Measurements from ENCODE around the gene SRC.

SRC gene

DNA sequence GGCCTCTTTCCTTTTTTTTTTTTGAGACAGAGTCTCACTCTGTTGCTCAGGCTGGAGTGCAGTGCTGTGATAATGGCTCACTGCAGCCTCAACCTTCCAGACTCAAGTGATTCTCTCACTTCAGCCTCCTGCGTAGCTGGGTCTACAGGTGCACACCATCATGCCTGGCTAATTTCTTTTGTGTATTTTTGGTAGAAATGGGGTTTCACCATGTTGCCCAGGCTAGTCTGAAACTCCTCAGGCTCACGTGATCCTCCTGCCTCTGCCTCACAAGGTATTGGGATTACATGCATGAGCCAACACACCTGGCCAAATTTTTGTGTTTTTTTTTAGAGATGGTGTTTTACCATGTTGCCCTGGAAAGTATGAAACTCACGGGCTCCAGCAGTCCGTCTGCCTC lies 29.3 kb downstream of the SRC start:
- H3K4me1 ChIP-seq (ENCODE audit: control insufficient read depth, insufficient read depth, low read length, poor library complexity, severe bottlenecking), result no peaks in the 10 kb centered on the region
- H3K27ac ChIP-seq (ENCODE audit: insufficient read depth, low read length, poor library complexity, severe bottlenecking), result no peak overlapping the region
- H3K9me3 ChIP-seq (ENCODE audit: control insufficient read depth, low read length), result no peaks in the 10 kb centered on the region
- no peak overlapping the region for H3K4me3 ChIP-seq (ENCODE audit: insufficient read depth, low read depth, low read length, poor library complexity, severe bottlenecking)
- H3K27me3 ChIP-seq (replicated peaks; ENCODE audit: control insufficient read depth, insufficient read depth, low read length, poor library complexity, severe bottlenecking), result no peaks in the 10 kb centered on the region
- DNase-seq, result no peak
- no peaks in the 10 kb centered on the region for H3K36me3 ChIP-seq (ENCODE audit: control insufficient read depth, insufficient read depth, low read length)

DNA sequence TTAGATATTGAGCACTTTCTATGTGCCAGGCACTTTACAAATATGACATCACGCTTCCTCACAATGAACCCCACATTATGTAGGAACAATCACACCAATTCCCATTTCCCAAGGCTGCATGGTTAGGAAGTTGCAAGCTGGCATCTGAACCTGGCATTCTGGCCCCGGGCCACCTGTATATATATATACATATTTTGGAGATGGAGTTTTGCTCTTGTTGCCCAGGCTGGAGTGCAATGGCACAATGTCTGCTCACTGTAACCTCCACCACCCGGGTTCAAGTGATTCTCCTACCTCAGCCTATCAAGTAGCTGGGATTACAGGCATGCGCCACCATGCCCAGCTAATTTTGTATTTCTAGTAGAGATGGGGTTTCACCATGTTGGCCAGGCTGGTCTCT lies 30.4 kb downstream of the SRC start:
- H3K9me3 ChIP-seq (ENCODE audit: control insufficient read depth, low read length), result no peaks in the 10 kb centered on the region
- no peak overlapping the region for H3K27ac ChIP-seq (ENCODE audit: insufficient read depth, low read length, poor library complexity, severe bottlenecking)
- no peak overlapping the region for H3K4me3 ChIP-seq (ENCODE audit: insufficient read depth, low read depth, low read length, poor library complexity, severe bottlenecking)
- DNase-seq, result no peak
- H3K4me1 ChIP-seq (ENCODE audit: control insufficient read depth, insufficient read depth, low read length, poor library complexity, severe bottlenecking), result no peaks in the 10 kb centered on the region
- H3K27me3 ChIP-seq (replicated peaks; ENCODE audit: control insufficient read depth, insufficient read depth, low read length, poor library complexity, severe bottlenecking), result no peaks in the 10 kb centered on the region
- H3K36me3 ChIP-seq (ENCODE audit: control insufficient read depth, insufficient read depth, low read length), result no peaks in the 10 kb centered on the region

DNA sequence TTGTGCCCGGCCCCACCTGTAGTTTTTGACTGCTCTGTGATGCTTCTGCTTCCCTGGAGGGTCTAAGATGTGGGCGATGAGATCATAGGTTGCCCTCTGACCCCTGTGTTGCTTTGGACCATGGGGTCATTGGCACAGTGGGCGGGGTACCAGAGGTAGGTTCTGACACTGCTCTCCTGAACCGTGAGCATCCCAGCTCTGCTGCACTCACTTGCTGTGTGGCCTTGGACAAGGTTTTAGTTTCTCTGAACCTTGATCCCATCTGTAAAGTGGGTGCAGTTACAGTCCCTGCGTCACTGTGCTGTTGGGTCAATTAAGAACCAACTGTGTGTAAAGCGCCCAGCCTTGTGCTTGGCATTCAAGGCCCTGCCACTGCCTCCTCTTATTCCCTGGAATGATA lies 30.9 kb downstream of the SRC start:
- H3K27ac ChIP-seq (ENCODE audit: insufficient read depth, low read length, poor library complexity, severe bottlenecking), result no peak overlapping the region
- no peaks in the 10 kb centered on the region for H3K9me3 ChIP-seq (ENCODE audit: control insufficient read depth, low read length)
- no peaks in the 10 kb centered on the region for H3K27me3 ChIP-seq (replicated peaks; ENCODE audit: control insufficient read depth, insufficient read depth, low read length, poor library complexity, severe bottlenecking)
- no peaks in the 10 kb centered on the region for H3K36me3 ChIP-seq (ENCODE audit: control insufficient read depth, insufficient read depth, low read length)
- no peak for DNase-seq
- H3K4me1 ChIP-seq (ENCODE audit: control insufficient read depth, insufficient read depth, low read length, poor library complexity, severe bottlenecking), result no peaks in the 10 kb centered on the region
- H3K4me3 ChIP-seq (ENCODE audit: insufficient read depth, low read depth, low read length, poor library complexity, severe bottlenecking), result no peak overlapping the region

DNA sequence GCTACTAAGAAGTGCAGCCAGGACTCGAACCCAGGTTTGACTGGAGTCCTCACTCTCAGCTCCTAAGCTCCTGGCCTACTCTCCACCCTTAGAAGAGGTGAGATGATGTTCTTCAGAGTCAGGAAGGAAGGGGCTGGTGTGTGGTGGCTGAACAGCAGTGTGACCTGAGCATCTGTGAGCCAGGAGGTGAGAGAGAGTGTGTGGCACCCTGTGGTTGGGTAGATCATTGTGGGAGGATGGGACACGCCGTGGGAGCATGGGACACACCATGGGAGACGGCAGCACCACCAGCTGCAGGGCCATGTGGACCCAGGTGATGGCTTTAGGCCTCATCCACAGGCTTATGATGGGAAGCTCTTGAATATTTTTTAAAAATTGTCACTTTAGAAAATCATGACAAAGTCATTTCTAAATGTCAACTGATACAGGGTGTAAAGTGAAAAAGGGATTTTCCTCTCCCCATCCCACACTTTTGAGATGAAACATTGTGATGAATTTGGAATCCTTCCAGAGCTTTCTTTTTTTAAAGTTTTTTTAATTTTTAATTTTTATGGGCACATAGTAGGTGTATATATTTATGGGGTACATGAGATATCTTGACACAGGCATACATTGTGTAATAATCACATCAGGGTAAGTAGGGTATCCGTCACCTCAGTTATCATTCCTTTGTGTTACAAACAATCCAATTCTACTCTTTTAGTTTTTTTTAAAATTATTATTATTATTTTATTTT lies 31.6 kb downstream of the SRC start:
- Histone ChIP-seq H3K9me3 (ENCODE audit: control insufficient read depth, low read length) (no peaks in the 10 kb centered on the region), H3K36me3 (ENCODE audit: control insufficient read depth, insufficient read depth, low read length) (no peaks in the 10 kb centered on the region), H3K27ac (ENCODE audit: insufficient read depth, low read length, poor library complexity, severe bottlenecking) (no peak overlapping the region), H3K4me3 (ENCODE audit: insufficient read depth, low read depth, low read length, poor library complexity, severe bottlenecking) (no peak overlapping the region), H3K27me3 (replicated peaks; ENCODE audit: control insufficient read depth, insufficient read depth, low read length, poor library complexity, severe bottlenecking) (no peaks in the 10 kb centered on the region), H3K4me1 (ENCODE audit: control insufficient read depth, insufficient read depth, low read length, poor library complexity, severe bottlenecking) (no peaks in the 10 kb centered on the region)
- DNase-seq, result no peak

DNA sequence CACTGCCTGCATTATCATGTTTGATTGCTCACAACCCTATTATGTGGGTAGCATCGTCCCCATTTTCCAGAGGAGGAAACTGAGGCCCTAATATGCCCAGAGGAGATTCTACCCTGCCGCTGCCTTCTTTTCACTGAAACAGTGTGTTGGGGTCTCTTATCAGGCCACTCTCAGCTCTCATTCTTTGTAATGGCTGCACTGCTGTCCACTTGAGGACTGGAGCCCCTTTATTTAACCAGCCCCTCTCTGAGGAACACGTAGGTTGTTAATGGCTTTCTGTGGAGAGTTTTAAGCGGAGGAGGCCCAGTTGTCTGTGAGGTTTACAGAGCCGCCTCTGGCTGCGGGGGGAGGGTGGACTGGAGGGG lies 32.5 kb downstream of the SRC start:
- Histone ChIP-seq H3K27me3 (replicated peaks; ENCODE audit: control insufficient read depth, insufficient read depth, low read length, poor library complexity, severe bottlenecking) (no peaks in the 10 kb centered on the region), H3K4me1 (ENCODE audit: control insufficient read depth, insufficient read depth, low read length, poor library complexity, severe bottlenecking) (no peaks in the 10 kb centered on the region), H3K9me3 (ENCODE audit: control insufficient read depth, low read length) (no peaks in the 10 kb centered on the region), H3K27ac (ENCODE audit: insufficient read depth, low read length, poor library complexity, severe bottlenecking) (no peak overlapping the region), H3K4me3 (ENCODE audit: insufficient read depth, low read depth, low read length, poor library complexity, severe bottlenecking) (no peak overlapping the region), H3K36me3 (ENCODE audit: control insufficient read depth, insufficient read depth, low read length) (no peaks in the 10 kb centered on the region)
- DNase-seq, result no peak

DNA sequence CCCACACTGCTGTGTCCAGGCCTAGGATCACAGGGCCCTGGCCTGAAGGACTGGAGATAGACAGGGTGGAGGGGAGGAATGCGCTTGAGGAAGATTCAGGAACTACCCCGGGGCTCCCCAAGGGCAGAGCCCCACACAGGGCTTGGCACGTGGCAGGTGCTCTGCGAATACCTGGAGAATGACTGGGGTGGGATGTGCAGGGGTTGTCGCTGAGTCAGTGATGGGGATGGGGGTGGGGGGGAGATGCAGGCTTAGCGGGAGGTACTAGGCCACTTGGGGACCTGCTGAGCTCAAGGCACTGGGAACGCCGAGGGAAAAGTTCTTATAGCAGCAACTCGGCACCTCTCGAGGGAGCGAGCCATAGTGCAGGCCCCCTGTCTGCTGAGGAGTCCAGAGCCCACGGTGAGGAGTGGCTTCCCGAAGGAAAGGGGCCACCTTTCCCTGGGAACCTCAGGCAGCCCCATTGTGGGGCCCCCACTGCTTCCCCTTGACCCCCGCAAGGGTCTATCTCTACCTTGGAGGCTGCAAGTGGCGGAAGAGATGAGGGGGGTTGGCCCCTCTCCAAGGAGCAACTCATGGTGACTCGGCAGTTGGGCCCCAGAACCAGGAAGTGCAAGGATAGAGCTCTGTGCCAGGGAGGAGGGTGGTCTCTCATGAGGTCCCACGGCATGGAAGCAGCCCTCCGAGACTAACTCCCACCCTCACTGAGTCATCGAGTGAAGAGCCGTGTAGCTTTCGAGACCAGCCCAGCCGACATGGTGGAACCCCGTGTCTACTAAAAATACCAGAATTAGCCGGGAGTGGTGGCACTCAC lies 33.1 kb downstream of the SRC start:
- H3K27ac ChIP-seq (ENCODE audit: insufficient read depth, low read length, poor library complexity, severe bottlenecking), result no peak overlapping the region

DNA sequence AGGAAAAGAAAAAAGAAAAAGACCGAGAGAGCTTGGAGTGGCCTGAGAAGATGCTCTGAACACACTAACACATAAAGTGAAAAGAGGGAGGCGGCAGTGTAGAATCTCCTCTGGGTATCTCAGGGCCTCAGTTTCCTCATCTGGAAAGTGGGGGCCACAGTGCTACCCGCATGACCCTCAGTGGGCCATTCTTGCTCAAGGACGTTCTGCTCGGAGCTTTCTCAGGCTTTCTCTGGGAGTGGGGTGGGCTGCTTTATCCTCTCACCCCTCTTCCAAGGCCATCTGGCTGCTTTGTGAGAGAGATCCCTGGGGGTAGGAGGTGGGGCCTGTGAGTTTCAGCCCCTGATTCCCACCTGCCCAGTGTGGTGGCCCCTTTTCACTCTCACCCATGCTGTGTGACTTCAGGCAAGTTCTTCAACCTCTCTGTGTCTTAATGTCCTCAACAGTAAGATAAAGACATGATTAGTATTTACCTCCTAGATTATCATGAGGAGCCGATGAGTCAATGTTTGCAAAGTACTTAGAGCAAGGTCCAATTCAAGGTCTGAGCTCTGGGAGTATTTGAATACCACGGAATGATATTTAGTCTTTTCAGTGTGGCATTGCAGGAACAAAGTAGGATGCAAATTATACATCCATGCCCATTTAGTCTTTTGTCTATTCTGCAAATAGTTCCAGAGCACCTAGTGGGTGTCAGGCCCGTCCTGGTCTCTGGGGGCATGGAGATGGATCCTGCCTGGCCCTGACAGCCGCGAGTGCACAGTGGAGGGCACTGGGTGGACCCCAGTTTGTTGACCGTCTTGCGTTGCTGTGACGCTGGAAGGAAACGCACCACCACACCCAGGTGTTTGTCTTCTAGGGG lies 34.3 kb downstream of the SRC start:
- Histone ChIP-seq H3K4me1 (ENCODE audit: control insufficient read depth, insufficient read depth, low read length, poor library complexity, severe bottlenecking) (peaks cover 5% of the 10 kb centered on the region), H3K27me3 (replicated peaks; ENCODE audit: control insufficient read depth, insufficient read depth, low read length, poor library complexity, severe bottlenecking) (no peaks in the 10 kb centered on the region), H3K4me3 (ENCODE audit: insufficient read depth, low read depth, low read length, poor library complexity, severe bottlenecking) (no peak overlapping the region), H3K36me3 (ENCODE audit: control insufficient read depth, insufficient read depth, low read length) (no peaks in the 10 kb centered on the region), H3K27ac (ENCODE audit: insufficient read depth, low read length, poor library complexity, severe bottlenecking) (no peak overlapping the region), H3K9me3 (ENCODE audit: control insufficient read depth, low read length) (no peaks in the 10 kb centered on the region)
- DNase-seq, result no peak

More for the DNA sequence above, 33.1 kb downstream of the SRC start:
- H3K4me3 ChIP-seq (ENCODE audit: insufficient read depth, low read depth, low read length, poor library complexity, severe bottlenecking), result no peak overlapping the region
- DNase-seq, result no peak
- H3K9me3 ChIP-seq (ENCODE audit: control insufficient read depth, low read length), result no peaks in the 10 kb centered on the region
- H3K27me3 ChIP-seq (replicated peaks; ENCODE audit: control insufficient read depth, insufficient read depth, low read length, poor library complexity, severe bottlenecking), result no peaks in the 10 kb centered on the region
- H3K36me3 ChIP-seq (ENCODE audit: control insufficient read depth, insufficient read depth, low read length), result no peaks in the 10 kb centered on the region
- H3K4me1 ChIP-seq (ENCODE audit: control insufficient read depth, insufficient read depth, low read length, poor library complexity, severe bottlenecking), result no peaks in the 10 kb centered on the region

DNA sequence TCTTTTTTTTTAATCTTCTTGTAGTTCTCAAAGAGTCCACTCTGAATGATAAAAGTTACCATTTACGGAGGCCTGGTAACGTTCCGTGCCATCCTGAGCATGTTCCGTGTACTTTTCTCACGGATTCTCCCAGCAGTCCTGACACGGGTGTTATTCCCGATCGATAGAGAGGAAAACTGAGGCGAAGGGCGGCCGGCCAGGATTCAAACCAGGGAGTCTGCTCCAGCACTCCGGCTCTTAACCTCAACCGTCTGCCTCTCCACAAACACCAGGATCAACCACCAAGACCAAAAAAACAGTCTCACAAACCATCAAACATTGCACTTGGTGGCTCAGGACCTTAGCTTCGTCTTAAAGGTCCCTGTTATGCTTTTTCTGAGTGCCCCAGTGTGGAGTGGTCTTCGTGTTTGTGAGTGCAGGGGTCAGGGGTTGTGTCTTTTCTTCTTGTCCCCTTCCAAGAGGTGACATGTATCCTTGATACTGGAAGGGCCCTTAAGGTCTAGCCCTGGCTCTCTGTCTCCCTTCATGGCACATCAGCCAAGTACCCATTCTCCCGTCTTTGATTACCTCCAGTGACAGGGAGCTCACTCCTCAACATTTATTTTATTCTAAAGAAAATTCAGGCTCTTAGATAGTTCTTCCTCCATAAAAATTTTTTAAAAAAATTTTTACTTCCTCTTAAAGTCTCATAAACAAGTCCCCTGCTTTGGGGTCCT lies 35.1 kb downstream of the SRC start:
- DNase-seq, result no peak
- H3K4me1 ChIP-seq (ENCODE audit: control insufficient read depth, insufficient read depth, low read length, poor library complexity, severe bottlenecking), result peaks cover 6% of the 10 kb centered on the region

DNA sequence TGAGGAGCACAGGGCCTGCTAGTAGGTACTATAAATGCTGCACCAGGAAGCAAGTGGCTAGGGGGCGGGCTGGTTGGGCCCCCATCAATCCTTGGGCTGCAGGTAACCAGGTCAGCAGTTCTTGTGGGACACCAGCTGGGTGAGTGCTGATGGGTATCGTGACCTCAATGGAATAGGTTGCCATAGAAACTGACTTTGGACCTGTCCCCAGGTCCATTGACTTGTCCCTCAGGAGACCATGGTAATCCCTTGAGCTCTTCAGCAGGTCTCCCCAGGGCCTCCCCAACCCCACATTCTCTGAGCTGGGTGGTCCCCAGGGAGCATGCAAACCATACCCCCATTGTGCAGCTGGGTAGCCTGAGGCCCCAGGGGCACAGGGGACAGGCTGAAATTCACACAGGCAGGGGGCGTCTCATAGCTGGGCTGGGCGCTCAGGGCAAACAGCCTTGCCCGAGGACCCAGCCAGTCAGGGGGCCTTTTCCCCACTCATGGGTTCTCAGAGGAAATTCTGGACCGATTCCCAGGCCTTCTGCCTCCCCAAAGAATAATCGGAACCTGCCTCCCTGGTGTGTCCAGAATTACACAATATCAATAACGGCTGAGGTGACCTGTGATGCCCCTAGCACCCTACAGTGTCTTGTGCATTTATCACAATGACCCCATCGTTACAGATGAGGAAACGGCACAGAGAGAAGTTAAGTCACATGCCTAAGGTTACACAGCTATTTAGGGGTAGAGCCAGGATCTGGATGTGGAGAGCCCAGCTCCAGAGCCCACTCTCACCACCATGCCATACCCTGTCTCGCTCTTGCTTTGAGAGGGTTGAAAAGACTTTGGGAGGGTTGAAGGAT lies 35.9 kb downstream of the SRC start:
- H3K27me3 ChIP-seq (replicated peaks; ENCODE audit: control insufficient read depth, insufficient read depth, low read length, poor library complexity, severe bottlenecking), result no peaks in the 10 kb centered on the region
- no peak overlapping the region for H3K4me3 ChIP-seq (ENCODE audit: insufficient read depth, low read depth, low read length, poor library complexity, severe bottlenecking)
- no peaks in the 10 kb centered on the region for H3K36me3 ChIP-seq (ENCODE audit: control insufficient read depth, insufficient read depth, low read length)
- no peak overlapping the region for H3K27ac ChIP-seq (ENCODE audit: insufficient read depth, low read length, poor library complexity, severe bottlenecking)
- DNase-seq, result no peak
- H3K9me3 ChIP-seq (ENCODE audit: control insufficient read depth, low read length), result no peaks in the 10 kb centered on the region
- H3K4me1 ChIP-seq (ENCODE audit: control insufficient read depth, insufficient read depth, low read length, poor library complexity, severe bottlenecking), result peaks cover 6% of the 10 kb centered on the region

More for the DNA sequence above, 35.1 kb downstream of the SRC start:
- Histone ChIP-seq H3K4me3 (ENCODE audit: insufficient read depth, low read depth, low read length, poor library complexity, severe bottlenecking) (no peak overlapping the region), H3K27ac (ENCODE audit: insufficient read depth, low read length, poor library complexity, severe bottlenecking) (no peak overlapping the region), H3K27me3 (replicated peaks; ENCODE audit: control insufficient read depth, insufficient read depth, low read length, poor library complexity, severe bottlenecking) (no peaks in the 10 kb centered on the region), H3K36me3 (ENCODE audit: control insufficient read depth, insufficient read depth, low read length) (no peaks in the 10 kb centered on the region), H3K9me3 (ENCODE audit: control insufficient read depth, low read length) (no peaks in the 10 kb centered on the region)
